GM18907 (cell line): ENCODE results near the gene RPIA.
"Not testable (repeated sequence)": the region's sequence is repeated elsewhere in the genome, so short reads cannot be mapped to it uniquely, and the experiment has no call there.

ENCODE experiments used
- ATAC-seq: cut with Tn5 transposase; IDR thresholded peaks from one replicate; pipeline ENCODE4 v1.9.1; 2021; ENCODE audit warnings: mild to moderate bottlenecking, moderate library complexity; ENCODE audit not compliant: unreplicated experiment

RPIA gene

DNA sequence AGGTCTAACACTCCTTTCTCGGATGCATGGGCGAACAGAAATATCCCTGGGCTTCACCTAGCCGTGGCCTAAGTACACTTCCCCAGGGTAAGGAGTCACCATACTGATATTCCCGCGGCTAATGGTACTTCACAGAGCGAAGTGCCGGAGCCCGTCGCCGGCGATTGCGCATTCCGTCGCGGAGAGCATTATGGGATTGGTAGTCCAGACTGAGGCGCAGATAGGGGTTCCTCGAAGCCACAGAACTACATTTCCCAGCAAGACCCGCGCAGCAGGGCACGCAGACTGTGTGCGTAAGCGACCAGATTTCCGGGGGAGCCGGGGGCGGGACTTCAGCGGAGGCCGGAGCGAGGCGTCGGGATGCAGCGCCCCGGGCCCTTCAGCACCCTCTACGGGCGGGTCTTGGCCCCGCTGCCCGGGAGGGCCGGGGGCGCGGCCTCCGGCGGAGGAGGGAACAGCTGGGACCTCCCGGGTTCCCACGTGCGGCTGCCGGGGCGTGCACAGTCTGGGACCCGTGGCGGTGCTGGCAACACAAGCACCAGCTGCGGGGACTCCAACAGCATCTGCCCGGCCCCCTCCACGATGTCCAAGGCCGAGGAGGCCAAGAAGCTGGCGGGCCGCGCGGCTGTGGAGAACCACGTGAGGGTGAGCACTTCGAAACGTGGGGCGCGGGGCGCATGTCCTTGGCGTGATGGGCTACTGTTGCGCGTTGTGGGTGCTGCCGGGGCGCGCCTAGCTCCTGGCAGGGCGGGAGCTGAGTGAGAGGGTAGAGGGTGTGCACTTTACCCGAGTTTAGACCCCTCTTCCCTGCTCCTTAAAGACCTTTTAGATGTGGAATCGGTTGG is at the start of gene RPIA:
RPIA (plus strand) TSS at position 335 of the 845 bp plus-strand sequence; CDS start at position 361, 26 bp downstream.
- peak; percentile 95 for ATAC-seq

GRCh38 chr2:88642278-88642677 is 49.2 kb upstream of the RPIA start:
- ATAC-seq: no peak

- not testable (repeated sequence) for ATAC-seq
These were observed 46.1 kb upstream of the RPIA start for GRCh38 chr2:88645291-88645882.

DNA sequence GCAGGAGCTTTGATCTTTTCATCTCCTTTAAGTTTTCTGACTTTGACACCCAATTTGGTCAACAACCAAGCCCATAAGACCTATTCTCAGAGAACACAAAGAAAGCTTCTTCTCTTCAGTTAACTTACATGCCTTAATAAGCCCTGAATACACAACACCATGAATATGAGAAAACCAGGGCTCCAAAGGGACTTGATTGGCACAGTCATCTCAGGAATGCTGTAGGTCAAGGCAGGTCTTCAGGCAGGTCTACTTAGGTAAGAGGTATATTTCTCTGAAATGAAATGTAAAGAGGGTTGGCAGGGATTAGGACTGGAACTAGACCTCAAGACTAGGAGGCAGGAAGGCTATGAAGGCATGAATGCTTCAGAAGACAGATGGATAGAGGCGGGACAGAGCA is 39.8 kb upstream of the RPIA start:
- ATAC-seq: no peak

DNA sequence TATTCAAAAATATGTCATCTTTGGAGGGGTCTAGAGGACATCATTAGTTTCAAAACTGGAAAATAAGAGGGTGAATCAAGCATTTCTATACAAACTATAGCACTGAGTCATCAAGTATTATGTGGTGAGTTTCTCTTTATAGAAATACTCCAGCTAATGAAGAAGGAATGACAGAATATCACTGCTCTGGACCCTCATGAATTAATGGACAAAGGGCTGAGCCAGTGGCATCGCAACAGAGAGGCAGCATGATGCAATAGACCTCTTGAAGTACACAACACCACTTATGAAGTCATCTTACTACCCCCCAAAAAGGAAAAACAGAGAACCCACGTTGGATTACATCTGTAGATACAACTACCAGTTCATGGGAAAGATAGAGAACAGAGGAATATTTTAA is 36.8 kb upstream of the RPIA start:
- no peak for ATAC-seq

DNA sequence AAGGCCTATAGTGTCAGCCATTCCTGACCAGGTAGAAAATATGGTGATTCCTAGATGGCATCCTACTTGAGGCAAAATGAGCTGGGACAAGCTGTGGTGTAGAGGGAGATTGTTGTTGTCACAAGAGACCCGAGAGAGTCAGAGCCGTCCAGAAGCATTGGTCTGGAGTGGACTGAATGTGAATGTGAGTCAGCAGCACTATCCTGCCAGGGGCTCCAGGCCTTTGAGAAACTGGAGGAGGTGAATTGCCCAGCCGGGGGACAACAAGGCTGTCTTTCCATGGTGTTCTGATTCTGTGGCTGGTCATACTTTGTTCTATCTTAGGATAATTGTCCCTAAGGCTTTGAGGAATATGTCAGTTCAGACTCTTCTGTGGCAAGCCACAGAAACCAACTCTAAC is 34.8 kb upstream of the RPIA start:
- no peak for ATAC-seq

DNA sequence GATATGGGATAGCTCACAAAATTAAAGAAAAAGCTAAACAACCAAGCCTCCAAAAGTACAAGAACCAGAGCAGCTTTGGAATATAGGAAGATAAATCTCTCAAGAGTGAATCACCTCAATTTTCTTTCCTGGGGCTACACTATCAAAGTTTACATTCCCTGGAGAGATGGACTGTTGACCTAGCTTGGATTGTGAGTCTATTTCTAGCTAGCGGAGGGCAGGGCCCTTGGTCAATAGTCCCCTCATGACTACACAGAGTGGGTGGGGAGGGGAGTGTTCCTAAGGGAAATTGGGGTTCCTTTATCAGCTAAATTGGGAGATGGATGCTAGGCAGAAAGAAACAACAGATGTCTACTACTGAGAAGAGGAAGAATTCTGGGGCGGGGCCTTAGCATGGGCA is 34.3 kb upstream of the RPIA start:
- ATAC-seq: no peak

DNA sequence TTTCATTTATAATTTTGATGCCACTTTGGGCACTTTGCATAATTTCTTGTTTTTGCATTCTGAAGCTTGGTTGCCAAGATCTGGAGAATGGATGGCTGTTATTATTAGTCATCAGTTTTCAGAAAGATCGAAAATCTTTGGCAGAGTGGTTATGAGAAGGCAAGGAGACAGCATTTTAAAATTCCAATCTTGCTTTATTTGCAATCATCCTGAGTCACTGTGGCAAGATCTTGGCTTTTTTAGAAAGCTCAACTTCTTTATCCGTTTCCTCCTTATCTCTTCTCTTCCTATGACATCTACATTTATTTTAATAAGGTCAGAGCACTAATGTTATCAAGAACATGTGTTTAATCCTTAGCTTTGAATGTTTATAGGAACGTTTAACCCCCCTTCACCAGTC is 33.1 kb upstream of the RPIA start:
- no peak for ATAC-seq

DNA sequence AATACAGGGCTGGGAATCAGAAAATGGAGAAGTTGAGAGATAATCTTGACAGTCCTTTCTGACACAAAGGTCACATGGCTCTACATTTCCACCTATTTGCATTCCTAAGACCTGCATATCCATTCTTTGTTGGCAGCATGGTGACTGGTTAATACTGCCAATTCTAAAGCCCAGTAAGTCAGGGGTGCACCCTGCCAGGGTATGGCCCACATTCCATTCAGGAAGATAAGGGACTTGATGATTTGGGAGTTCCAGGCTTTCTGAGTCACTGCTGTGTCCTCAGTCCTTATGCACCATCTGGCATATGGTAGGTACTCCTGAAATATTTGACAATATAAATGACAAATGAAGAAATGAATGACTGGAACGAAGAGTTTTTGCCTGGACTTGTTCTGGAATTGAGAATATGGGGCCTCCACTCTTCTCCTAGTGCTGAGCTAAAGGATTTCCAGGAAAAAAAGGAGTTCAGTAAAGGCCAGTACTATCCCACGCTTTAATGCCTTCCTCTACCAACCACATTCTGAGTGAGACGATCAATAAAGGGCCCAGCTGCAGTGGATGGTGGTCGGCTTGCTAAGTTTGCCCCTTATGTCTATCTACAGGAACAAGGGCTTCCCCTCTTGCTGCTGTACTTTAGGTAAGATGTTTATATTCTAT is 32.5 kb upstream of the RPIA start:
- ATAC-seq: no peak

GRCh38 chr2:88659538-88659915 is 31.9 kb upstream of the RPIA start:
- no peak for ATAC-seq

DNA sequence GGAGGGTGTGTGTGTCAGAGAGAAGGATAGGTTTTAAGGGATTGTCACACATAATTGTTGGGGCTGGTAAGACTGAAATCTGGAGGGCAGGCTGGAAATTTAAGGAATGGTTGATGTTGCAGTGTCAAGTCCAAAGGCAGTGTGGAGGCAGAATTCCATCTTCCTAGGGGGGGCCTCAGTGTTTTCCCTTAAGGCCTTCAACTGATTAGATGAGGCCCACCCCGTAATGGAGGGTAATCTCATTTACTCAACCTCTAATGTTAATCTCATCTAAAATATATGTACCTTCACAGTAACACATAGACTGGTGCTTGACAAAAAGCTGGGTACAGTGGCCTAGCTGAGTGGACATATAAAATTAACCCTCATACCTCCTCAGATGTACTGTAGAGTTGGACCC is 30.9 kb upstream of the RPIA start:
- no peak for ATAC-seq

GRCh38 chr2:88666576-88666975 is 24.9 kb upstream of the RPIA start:
- ATAC-seq: no peak

GRCh38 chr2:88667219-88667618 is 24.3 kb upstream of the RPIA start:
- no peak for ATAC-seq

DNA sequence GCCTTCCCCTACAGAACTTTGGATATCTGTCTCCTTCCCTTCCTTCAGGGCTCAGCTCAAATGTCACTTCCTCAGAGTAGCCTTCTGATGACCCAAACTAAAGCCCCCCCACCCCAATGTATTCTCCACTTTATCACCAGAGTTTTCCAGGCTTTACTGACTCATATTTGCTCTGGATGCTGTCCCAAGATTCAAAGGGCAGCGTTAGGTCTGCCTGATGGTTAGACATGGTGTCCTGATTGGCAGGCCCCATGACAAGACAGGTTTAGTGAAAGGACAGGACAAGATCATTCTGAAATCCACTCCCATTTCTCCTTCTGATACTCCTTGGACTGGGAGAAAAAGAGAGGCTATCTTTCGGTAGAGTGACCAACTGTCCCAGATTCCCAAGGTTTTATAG is 22.6 kb upstream of the RPIA start:
- no peak for ATAC-seq

DNA sequence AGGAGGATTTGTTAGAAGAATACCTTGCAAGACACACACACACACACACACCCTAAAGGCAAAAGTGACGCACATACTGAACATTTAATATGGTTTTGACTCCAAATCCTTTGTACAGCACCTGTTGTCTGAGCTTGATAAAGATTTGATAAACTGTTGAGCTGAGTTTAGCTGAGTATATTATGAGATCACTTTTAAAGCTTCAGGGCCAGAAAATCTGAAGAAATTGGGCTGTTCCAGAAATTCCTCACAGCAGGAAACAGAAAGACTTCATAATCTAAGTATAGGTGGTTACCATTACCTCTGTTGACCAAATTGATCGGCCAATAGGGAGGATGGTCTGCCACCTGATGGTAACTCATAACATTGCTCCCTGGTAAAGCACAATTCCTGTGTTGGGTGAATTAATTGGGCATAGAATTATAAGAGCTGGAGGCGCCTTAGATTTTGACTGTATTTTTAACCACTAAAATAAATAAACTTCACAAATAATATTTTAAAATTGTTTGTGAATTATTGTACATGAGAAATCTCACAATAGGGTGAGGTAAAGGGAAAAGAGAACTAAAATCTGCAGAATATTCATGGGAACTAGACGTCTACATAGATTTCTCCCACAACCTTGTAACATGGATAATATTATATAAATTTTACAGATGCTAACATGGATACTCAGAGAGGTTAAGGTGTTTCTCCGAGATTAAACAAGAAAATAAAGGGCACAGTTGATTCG is 21.8 kb upstream of the RPIA start:
- peak; percentile 86 for ATAC-seq

- peak; percentile 59 for ATAC-seq
These were observed 19.6 kb upstream of the RPIA start for GRCh38 chr2:88671786-88672427.

- ATAC-seq: no peak
These were observed 18.1 kb upstream of the RPIA start for GRCh38 chr2:88673363-88673762.

DNA sequence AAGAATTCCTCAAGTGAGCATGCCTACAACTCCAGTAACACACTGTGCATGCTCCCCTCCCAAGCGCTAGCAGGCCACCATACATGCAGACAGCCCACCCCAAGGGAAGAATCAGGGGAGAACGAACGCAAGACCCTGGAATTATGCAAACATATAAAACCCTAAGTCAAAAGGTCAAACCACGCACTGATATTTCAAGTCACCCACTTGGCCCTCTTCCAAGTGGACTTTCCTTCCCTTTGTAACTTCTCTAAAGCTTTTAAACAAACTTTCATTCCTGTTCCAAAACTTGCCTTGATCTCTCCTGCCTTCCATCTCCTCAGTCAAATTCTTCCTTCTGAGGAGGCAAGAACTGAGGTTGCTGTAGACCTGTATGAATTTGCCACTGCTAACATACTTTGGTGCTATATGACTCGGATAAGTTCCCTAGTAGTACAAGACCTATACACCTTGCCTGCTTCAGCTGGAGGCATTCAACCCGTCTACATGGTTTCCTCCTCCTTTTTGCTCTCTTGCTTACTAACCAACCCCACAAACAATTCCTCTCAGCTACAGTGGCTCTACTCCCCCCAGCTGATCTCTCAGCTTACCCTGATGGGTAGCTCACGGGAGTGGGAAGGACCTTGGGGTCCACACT is 11.1 kb upstream of the RPIA start:
- ATAC-seq: no peak

GRCh38 chr2:88680916-88681315 is 10.6 kb upstream of the RPIA start:
- ATAC-seq: no peak
